Ishikawa (cell line): ENCODE results near the gene SEPTIN10.

Source experiments
- CREB1 ChIP-seq: IDR thresholded peaks from 2 replicates; pipeline ENCODE4 v1.6.1; 2012; ENCODE audit warnings: low read depth
- EP300 ChIP-seq: IDR thresholded peaks from 2 replicates; pipeline ENCODE4 v1.6.1; 2012; ENCODE audit warnings: borderline replicate concordance
- MAX ChIP-seq: IDR thresholded peaks from 2 replicates; pipeline ENCODE4 v1.6.1; 2012
- RAD21 ChIP-seq: IDR thresholded peaks from 2 replicates; pipeline ENCODE4 v1.6.1; 2012; ENCODE audit warnings: low read depth
- REST ChIP-seq: IDR thresholded peaks from 2 replicates; pipeline ENCODE4 v1.6.1; 2012; ENCODE audit warnings: low read depth, mild to moderate bottlenecking
- TAF1 ChIP-seq: IDR thresholded peaks from 2 replicates; pipeline ENCODE4 v1.6.1; 2012; ENCODE audit warnings: low read depth, mild to moderate bottlenecking
- TEAD4 ChIP-seq: IDR thresholded peaks from 2 replicates; pipeline ENCODE4 v1.6.1; 2012
- YY1 ChIP-seq: IDR thresholded peaks from 2 replicates; pipeline ENCODE4 v1.6.1; 2012; ENCODE audit warnings: low read depth

- TF ChIP-seq EP300: no peak
- TF ChIP-seq REST: no peak
- TF ChIP-seq CREB1: no peak
- TF ChIP-seq YY1: no peak
- no peak for TF ChIP-seq TEAD4
- no peak for TF ChIP-seq TAF1
- no peak for TF ChIP-seq RAD21
- no peak for TF ChIP-seq MAX
Observed at GRCh38 chr2:109648041-109648527, 34.3 kb upstream of the SEPTIN10 start.
